Glomerular visceral epithelial cell (primary cell): ENCODE data around the gene ADGRD1.

Experiments
- DNase-seq: peaks from one replicate; pipeline ENCODE4 v3.0.0-alpha.2; 2016; ENCODE audit errors: extremely low spot score

Gene ADGRD1

DNA sequence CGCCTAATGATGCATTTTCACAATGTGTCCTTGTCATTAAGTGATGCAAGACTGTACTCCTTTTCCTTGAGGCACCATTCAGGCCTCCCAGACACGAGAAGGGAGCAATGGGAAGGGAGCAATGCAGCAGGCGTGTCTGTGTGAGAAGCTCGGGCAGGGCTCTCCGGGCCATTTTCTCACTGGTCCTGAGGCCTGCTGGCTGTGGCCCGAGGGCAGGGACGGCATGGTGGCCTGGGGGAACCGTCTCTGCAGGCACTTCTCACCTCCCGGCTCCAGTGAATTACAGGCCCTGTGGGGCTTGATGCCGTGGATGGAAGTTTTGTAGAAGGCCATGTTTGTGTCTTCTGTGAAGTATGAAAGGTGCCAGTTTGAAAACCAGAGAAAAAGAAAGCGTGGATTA, 71.0 kb downstream of the ADGRD1 start:
- DNase-seq, result no peak

DNA sequence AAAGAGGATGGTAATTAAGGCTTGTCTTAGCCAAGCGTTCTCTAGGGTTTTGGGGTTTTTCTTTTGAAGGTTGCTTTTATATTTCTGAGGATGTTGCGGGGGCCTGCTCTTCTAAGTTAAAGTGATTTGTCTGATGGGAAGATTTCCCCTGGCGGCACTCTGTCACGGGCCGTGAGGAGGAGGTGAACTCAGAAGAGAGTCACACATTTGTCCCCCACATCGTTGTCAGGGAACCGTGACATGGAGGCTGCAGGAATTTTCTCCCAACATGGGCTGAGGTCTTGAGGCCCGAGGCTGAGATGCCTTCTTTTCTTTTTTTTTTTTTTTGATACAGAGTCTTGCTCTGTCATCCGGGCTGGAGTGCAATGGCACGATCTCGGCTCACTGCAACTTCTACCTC, 71.5 kb downstream of the ADGRD1 start:
- no peak for DNase-seq

DNA sequence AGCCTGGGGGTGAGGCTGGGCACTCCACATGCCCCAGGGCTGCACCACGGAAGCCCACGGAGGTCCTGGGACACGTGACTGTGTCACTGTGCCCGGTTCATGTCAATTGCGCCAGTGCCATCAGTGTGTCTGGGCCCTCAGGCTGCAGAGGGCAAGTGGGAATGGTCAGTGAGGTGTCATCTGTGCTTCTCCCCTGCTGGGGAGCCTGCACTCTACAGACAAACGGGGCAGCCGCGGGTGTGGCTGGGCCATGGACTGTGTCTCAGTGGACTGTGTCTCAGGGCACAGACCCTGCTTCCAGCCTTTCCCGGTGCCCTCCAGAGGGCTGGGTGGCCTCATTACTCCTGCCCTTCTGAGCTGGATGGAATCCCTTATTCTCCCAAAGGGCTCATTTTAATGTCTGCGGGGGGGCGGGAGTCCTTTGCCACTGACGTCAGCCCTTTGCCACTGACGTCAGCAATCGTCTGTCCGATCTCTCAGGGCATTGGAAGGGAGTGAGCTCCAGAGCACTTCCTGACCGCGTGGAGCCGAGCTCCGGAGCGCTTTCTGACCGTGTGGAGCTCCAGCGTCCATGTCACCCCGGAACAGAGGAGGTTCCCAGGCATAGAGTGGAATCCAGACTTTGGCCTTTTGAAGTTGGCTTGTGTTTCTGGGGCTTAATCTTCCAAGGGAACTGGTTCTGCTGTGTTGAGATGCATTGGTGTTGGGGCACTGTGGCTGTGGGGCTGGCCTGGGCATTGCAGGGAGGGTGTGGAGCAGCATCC, 72.4 kb downstream of the ADGRD1 start:
- no peak for DNase-seq

DNA sequence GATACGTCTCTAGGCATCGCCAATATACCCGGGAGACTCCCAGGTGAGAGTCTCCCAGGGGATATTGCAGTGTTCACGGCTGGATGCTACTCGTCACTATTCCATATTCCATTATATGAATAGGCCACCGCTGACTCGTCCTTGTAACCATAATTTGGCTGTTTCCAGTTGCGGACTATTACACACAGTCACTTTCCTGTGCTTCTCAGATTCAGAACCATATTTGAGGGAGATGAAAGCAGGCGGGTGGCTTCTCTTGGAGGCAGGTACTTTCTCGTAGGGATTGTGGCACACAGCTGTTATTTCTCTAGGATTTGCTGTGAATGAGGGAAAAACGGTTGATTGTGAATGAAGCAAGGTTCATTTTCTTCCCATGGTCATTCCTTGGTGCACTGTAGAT, 73.0 kb downstream of the ADGRD1 start:
- no peak for DNase-seq

DNA sequence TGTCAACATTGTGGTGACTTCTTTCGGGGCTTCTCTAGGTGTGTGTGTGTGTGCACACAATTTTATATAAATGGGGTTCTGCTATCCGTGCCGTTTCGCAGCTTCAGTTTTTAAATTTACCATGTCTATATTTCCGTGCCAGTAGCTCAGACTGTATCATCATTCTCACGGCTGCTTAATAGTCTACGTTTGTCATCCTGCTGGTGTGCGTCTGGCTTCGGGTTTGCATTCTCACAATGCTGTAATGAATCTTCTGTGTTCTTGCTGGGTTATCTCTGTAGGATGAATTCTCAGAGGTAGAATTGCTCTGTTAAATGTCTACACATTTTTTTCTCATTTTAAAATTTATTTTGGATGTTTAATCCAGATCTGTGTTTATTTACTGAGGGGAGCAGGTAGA, 73.6 kb downstream of the ADGRD1 start:
- no peak for DNase-seq

DNA sequence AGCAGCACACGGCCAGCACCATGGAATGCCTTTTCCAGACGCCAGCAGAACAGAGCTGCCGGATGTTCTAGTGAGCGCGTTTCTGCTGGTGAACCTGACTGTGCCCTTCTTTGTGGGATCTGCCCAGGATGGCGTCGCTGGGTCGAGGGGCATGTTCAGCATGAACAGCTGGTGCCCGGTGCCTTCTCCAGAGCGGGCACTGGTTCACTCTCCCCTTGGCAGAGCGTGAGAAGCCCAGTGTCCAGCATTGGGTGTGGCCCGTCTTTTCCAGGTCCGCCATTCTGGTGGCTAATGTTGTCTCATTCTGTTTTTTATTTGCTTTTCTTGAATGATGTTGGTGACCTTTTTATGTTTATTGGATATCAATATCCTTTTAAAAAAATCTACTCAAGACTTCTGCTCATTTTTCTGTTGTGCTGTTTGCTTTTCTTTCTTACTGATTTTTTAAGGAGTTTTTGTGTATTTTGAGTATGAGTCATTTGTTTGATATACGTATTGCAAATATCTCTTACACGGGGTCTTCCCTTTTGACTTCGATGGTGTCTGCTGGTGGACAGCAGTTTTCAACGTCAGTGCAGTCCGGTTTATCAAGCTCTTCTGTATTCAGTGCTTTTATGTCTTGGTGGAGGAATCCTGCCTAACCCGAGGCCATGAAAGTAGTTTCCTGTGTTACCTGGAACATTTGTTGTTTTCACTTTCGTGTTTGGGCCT, 74.3 kb downstream of the ADGRD1 start:
- DNase-seq, result no peak

DNA sequence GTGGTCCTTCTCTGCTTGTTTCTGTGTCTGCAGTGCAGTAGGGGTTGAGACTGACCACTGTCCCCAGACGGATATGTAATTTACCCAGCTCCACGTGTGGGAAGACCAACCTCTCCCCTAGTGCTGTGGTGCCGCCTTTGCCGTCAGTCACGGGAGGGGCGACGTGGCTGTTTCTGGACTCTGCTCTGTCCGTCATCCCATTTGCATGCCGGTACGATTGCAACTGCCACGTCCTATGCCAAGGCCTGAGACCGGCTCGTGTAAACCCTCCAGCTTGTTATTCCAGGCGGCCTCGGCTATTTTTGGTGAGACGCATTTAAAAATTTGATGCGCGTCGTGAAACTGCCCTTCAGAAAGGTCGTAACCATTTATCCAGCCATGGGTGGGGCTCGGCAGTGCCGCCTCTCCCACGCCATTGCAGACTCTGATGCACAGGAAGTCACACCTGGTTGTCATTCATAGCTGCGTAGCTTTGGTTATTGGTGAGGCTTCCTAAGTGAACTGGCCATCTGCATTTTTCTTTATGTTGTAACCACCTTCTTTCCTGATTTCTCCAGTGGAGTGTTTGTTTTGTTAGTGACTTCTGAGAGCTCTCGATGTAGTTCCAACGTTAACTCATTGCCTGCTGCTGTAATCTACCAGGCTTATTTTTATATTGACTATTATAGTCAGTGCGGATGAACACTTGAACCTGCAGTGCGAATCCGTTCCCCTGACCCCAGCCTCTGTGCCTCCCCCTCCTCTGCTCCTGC, 75.1 kb downstream of the ADGRD1 start:
- no peak for DNase-seq

DNA sequence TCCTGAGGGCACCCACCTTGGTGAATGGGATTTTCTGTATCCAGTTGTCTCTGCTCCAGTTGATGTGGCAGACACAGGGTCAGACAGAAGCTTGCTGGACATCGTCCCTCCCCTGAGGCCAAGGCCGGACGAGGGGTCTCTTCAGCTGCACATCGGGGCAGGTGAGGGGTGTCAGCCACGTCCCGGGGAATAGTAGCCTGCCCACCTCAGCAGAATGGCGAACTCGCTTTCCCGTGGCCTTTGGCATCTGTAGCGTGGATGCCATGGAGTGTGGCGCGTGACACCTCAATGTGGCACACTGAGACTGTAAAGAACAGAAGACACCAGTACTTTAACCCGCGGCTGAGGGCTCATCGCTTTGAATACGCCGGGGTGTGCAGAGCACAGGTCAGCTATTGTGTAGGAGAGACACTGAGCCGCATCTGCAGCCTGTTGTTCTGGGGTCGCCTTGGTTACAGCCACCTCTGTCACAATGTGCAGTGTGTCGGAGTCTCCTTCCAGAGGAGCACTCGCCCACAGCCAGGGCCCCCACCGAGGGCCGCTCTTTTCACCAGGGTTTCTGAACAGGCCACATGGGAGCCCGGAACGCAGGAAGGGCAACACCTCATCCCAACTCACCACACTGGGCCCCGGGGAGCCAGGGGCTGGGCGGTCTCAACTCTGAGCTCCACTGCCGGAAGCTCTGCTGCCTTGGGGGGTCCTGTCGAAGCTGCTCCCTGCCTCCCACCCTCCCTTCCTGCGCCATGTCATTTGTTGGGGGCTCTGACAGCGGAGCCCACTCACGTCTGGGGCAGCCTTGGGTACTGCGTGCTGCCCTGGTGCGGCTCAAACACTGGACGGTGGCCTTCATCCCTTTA, 77.0 kb downstream of the ADGRD1 start:
- DNase-seq, result no peak

DNA sequence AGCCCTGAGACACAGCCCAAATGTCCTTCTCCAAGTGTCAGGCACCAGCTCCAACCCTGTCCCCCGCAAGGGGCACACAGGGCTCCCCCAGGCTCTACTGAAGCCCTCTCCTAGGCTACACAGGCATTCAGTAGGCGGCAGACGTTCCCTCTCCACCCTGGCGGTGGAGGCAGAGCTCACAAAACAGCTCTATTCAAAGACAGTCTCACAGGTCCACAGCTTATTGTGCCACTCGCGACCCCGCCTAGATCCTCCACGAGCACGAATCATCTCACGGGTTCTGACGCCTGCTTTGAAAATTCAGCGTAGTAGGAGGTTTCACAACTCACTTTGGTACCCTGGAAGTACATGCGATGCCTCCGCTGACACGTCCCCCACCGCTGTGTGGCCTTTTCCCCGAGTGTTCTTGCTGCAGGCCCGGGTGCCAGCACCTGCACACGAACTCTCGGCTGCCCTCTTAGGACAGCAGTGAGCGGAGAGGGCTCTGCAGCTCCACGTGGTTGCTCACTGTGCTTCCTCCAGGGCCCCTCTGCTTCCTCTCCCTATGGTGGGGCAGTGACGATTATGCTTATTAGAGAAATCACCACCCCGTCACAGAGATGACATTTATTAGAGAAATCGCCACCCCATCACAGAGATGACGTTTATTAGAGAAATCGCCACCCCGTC, 78.5 kb downstream of the ADGRD1 start:
- DNase-seq, result no peak

DNA sequence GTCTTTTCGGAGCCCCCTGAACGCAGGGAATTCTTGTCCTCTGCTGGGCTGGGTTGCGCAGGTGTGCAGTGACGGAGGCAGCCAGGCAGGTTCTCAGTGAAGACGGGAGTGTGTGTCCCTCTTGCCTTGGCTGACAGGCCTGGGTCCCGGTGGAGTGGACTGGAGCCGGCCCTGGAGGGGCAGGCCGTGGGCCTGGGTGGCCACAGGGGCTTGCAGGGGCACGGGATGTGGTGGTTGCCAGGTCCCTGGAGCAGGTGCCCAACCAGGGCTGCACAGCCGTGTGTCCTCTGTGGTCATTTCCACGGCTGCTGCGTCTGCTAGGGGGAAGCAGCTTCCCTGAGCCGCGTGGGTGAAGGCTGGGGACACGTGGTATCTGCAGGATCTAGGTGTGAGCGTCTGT, 79.8 kb downstream of the ADGRD1 start:
- no peak for DNase-seq

DNA sequence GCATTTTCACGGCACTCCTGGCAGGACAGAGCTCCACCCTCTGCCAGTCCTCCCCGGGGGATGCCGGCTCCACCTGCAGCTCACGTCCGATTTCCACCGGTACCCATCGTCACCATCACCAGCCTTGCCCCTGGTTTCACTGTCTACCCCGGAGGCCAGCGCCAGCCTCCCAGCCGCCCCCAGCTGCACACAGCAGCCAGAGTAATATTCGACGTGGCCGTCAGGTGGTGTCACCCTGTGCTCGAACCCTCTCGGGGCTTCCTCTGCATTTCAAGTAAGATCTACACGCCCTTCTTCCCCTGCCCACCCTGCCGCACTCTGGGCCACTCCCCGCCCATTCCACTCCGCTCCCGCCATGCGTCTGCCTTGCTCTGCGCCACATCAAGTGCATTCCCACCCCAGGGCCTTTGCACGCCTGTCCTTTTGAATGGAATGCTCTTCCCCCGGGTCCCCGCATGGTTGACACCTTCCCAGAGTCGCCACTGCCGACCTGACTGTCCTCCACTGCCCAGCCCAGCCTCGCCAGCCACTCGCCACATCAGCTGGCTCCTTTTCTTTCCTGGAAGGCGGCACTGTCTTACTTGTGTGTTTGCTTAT, 80.3 kb downstream of the ADGRD1 start:
- no peak for DNase-seq

DNA sequence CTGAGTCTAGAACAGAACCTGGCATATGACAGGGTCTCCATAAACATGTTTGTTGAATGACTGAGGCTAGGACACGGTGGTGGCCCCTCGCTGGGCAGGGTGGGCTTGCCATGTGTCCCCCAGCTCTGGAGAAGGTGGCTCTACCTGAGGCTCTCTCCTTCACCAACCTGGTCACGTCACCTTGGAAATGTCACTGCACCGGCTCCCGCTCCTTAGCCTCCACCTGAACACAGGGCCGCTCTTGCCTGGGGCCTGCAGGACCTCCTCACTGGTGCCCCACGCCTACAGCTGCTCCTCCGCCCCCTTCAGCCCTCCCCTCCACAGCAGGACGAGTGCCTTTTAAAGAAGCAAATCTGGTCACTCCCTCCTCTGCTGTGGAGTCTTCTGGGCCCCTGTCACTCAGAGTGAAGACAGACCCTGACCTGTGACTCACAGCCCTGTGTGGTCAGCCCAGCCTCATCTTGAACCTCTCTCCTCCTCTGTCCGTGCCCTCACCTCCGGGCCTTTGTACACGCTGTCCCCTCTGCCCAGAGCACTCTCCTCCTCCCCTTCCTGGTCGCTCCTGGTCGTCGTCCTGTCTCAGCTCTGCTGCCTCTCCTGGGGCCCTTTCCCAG, 81.0 kb downstream of the ADGRD1 start:
- no peak for DNase-seq

DNA sequence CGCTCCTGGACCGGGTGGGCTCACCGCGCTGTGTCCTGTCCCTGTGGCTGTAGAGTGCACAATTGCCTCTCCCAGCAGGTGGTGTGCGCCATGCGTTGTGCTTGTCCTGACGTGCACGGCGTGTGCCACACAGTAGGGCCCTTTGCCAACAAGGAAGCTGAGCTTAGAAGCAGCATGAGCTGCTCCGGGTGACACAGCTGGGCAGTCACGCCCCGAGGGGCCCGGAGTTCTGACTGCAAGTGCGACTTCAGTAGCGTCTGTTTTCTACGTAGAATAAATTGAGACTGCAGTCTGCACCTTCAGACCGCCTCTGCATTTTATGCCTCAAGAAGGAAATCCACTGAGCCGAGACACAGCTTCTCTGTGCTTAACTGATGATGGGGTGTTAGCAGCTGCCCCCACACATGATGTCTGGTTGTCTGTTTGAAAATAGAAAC, 81.6 kb downstream of the ADGRD1 start:
- no peak for DNase-seq

DNA sequence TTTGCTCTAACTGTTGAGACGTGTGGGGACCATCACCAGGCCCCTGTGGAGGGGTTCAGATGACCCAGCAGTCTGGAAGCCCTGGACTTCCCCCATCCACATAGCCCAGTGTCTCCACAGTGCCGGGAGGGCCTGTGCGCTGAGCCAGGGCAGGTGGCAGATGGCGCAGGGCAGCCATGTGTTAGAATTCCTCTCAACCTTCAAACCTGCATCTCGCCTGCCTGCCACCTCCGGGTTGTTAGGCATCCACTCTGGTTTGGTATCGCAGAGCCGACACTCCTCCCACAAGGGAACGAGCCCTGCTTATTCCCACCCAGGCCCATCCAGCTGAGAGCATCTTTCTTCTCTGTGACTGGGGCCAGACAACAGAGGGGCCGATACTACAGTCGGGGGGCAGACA, 84.5 kb downstream of the ADGRD1 start:
- no peak for DNase-seq

DNA sequence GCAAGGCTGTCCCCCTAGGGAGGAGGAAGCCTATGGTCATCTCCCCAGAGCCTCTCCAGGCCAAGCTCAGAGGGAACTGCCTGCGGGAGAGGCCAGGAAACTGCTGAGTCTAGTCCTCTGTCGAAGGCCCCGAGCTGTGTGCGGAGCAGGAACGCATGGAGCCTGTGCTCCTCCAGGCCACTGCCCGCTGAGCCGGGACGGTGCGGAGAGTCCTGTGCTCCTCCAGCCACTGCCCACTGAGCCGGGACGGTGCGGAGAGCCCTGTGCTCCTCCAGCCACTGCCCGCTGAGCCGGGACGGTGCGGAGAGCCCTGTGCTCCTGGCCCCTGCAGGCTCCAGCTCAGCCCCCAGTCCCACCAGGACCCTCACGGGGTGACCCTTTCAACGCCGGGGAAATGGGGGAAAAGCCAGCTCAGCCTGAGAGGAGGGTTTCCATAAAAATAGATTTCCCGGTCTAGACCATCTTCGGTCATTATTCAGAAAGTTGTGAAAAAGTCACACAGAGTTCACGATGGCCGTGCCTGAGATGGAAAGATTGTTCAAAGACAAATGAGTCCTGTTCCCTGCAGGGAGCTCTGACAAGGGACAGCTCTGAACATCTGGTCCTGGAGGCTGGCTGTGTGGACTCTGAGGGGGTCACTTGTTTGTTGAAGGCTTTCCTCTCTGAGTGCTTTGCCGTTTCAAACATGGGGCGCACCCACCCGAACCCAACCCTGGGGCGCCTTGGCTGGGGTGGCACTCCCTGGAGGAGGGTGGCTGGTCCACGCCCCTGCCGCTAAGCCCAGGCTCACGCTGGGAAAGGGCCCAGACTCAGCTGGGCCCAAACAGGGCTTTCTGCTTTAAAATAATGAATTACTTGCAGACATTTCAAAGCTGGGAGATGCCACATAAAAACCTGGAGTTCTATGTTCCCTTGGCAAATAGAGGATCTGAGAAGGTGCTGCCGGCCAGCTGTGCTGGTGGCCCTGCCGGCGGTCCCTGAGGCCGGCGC, 85.5 kb downstream of the ADGRD1 start:
- DNase-seq, result no peak

DNA sequence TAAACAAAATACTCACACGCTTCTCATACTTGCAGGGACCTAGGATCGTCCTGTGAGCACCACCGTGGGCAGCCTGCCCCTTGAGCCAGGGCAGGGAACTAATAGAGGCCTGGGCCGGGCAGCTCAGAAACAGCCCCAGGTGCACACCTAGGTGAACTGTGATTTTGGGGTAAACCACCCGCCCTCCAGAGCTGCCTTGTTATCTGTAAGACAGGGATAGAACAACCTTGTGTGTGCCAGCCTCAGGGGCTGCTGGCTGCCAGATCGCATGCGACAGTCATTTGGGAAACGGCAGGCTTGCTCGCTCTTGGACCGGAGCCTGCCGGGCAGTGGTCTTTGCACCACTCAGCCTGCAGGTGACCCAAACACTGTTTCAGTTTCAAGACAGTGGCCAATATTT, 86.8 kb downstream of the ADGRD1 start:
- DNase-seq, result no peak

DNA sequence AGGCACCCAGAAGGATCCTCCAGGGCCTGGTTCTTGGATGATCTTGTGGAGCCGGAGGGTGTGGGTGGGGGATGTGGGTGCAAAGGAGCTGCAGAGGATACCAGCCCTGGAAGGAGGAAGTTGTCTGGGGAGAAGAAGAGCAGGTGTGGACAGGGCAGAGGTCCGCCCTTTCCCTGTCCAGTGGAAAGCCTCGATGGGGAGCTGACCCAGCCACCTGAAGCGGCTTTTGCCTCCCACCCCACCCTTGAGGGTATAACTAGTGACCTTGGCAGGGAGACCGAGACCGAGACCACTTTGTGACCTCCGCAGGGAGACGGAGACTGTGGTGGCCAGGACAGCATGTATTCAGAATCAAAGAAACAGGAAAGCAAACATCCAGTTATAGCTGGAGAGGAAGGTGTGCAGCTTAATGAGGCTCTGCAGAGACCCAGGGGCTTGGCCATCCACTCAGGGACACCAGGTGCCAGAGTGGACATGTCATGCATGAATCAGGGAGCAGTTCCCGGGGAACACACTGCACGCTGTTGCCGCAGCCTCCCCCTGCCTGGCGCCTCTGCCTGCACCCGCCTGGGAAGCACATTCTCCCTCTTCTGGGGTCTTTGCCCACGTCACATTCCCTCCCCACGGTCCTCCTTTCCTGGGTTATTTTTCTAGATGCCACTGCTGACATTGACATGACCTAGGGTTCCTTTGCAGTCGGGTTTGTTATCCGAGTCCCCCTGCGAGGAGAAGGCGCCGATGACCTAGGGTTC, 87.7 kb downstream of the ADGRD1 start:
- DNase-seq, result no peak
